ENCODE results near the gene ANTXR1.
A peak's percentile ranks its signal among the peaks of the same experiment; 100 is the strongest.

ANTXR1 gene

DNA sequence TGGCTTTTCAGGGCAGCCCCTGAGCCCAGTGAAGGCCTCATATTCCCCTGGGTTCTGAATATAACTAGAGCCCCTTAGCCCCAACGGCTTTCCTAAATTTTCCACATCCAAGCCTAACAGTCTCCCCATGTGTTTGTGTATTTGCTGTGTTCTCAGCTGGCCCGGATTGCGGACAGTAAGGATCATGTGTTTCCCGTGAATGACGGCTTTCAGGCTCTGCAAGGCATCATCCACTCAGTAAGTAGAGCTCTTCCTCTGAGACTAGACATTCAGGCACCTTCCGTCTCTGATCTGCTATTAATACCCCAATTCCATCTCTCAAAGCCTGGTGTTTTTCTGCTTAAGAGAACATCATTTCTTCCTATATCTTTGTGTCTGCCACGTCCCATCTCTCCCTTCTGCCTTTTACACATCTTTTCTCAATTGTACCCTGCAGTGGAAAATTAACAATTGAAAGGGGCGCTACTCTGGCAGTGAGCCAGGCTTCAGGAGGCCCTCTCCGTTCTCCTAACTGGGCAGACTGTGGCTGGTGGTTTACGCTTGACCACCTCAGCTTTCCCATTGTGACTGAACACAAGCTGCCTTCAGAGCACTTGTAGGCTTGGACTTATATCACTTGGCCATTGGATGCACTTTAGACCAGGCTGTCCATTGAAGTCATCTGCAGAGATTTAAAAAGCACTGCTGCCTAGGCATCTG, 64.4 kb downstream of the ANTXR1 start:
- H3K36me3 Mint-ChIP-seq (ENCODE audit: low read depth) = peaks cover 69% of the 10 kb centered on the region
- no peak overlapping the region for H3K4me3 Mint-ChIP-seq
- H3K27ac Mint-ChIP-seq = no peak overlapping the region
- no peak for TF ChIP-seq CTCF (IDR thresholded peaks at IDR 0.05; ENCODE audit: unreplicated experiment in 3 of 3)
- H3K9me3 Mint-ChIP-seq = no peaks in the 10 kb centered on the region
- peaks cover 5% of the 10 kb centered on the region for H3K4me1 Mint-ChIP-seq
- H3K27me3 Mint-ChIP-seq (ENCODE audit: low read depth) = no peaks in the 10 kb centered on the region

GRCh38 chr2:69080071-69080470, 67.1 kb downstream of the ANTXR1 start:
- H3K4me1 Mint-ChIP-seq = peaks cover 22% of the 10 kb centered on the region

GRCh38 chr2:69081001-69081580, 68.1 kb downstream of the ANTXR1 start:
- H3K27ac Mint-ChIP-seq = no peak overlapping the region
- H3K4me1 Mint-ChIP-seq = peaks cover 27% of the 10 kb centered on the region
- H3K9me3 Mint-ChIP-seq = no peaks in the 10 kb centered on the region
- no peak for TF ChIP-seq CTCF (IDR thresholded peaks at IDR 0.05; ENCODE audit: unreplicated experiment in 3 of 3)
- no peaks in the 10 kb centered on the region for H3K27me3 Mint-ChIP-seq (ENCODE audit: low read depth)
- H3K36me3 Mint-ChIP-seq (ENCODE audit: low read depth) = peaks cover 79% of the 10 kb centered on the region
- H3K4me3 Mint-ChIP-seq = no peak overlapping the region

More at GRCh38 chr2:69080071-69080470, 67.1 kb downstream of the ANTXR1 start:
- TF ChIP-seq CTCF (IDR thresholded peaks at IDR 0.05; ENCODE audit: unreplicated experiment in 3 of 3) = no peak
- Mint-ChIP-seq H3K36me3 (ENCODE audit: low read depth) (peaks cover 75% of the 10 kb centered on the region), H3K9me3 (no peaks in the 10 kb centered on the region), H3K27me3 (ENCODE audit: low read depth) (no peaks in the 10 kb centered on the region), H3K27ac (no peak overlapping the region), H3K4me3 (no peak overlapping the region)

DNA sequence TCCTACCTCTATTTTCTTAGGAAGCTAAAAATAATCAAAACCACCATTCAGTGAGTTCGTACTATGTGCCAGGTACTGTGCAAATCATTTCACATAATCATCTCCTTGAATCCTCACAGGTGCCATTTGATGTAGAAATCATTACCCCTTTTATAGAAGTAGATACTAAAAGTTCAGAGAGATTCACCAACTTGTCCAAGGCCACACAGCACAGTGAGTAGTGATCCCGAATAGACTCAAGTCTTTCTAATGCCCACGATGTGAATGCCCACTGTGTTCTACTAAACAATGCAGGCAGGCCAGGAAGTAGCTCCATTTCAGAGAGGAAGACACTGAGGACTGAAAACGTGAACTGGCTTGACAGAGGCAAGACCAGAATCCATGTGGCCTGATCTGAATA, 68.8 kb downstream of the ANTXR1 start:
- no peaks in the 10 kb centered on the region for H3K9me3 Mint-ChIP-seq

GRCh38 chr2:69082430-69082997, 69.5 kb downstream of the ANTXR1 start:
- Mint-ChIP-seq H3K9me3 (no peaks in the 10 kb centered on the region), H3K27me3 (ENCODE audit: low read depth) (no peaks in the 10 kb centered on the region), H3K36me3 (ENCODE audit: low read depth) (peaks cover 79% of the 10 kb centered on the region), H3K4me3 (no peak overlapping the region), H3K27ac (peak overlapping the region; percentile 29 to 58 (median 40)), H3K4me1 (peaks cover 39% of the 10 kb centered on the region)
- no peak for TF ChIP-seq CTCF (IDR thresholded peaks at IDR 0.05; ENCODE audit: unreplicated experiment in 3 of 3)

More for the DNA sequence above, 68.8 kb downstream of the ANTXR1 start:
- peaks cover 31% of the 10 kb centered on the region for H3K4me1 Mint-ChIP-seq
- no peak for TF ChIP-seq CTCF (IDR thresholded peaks at IDR 0.05; ENCODE audit: unreplicated experiment in 3 of 3)
- peaks cover 78% of the 10 kb centered on the region for H3K36me3 Mint-ChIP-seq (ENCODE audit: low read depth)
- peak overlapping the region in 2 of 3 experiments; percentile 29 to 40 for H3K27ac Mint-ChIP-seq
- H3K4me3 Mint-ChIP-seq = no peak overlapping the region
- H3K27me3 Mint-ChIP-seq (ENCODE audit: low read depth) = no peaks in the 10 kb centered on the region
